Astrocyte (in vitro differentiated cells and primary cell): ENCODE results near the gene EML3.

ENCODE experiments used
- CTCF ChIP-seq: IDR thresholded peaks from 2 replicates; pipeline ENCODE4 v1.5.1; 2011; ENCODE audit warnings: low read depth, mild to moderate bottlenecking, inconsistent platforms, low read length, moderate library complexity; ENCODE audit not compliant: insufficient read depth
- EZH2 ChIP-seq: IDR thresholded peaks from 2 replicates; pipeline ENCODE4 v1.6.1; 2012; ENCODE audit warnings: mild to moderate bottlenecking, low read length, inconsistent platforms; ENCODE audit not compliant: insufficient read depth

- TF ChIP-seq EZH2 = no peak
- TF ChIP-seq CTCF = no peak
Observed at GRCh38 chr11:62573006-62573591, 39.5 kb downstream of the EML3 start.
